ENCODE data around the gene STK38. TPM values are rescaled to one million over a fixed set of nuclear protein-coding genes. Genes with fewer than 3 reads are reported as not detected.

The STK38 gene
- total RNA-seq, 2 donors from 2014 or later = 55.9 to 83.4 TPM

GRCh38 chr6:36525346-36525745, 21.9 kb downstream of the STK38 start:
- intact Hi-C loops (cut with DNase I) = no loop called here
- H3K36me3 ChIP-seq = peaks cover 8% of the 10 kb centered on the region
- no peaks in the 10 kb centered on the region for H3K4me1 ChIP-seq
- H3K9ac ChIP-seq (ENCODE audit: low read depth in 2 of 2, low read length in 2 of 2) = no peak overlapping the region
- TF ChIP-seq CTCF (IDR thresholded peaks at IDR 0.05) = no peak
- H3K4me3 ChIP-seq = no peak overlapping the region
- no peaks in the 10 kb centered on the region for H3K9me3 ChIP-seq
- H3K27ac ChIP-seq = no peak overlapping the region
- no peak for DNase-seq
- no peaks in the 10 kb centered on the region for H3K27me3 ChIP-seq

- Histone ChIP-seq H3K36me3 (peaks cover 8% of the 10 kb centered on the region), H3K27ac (no peak overlapping the region), H3K9ac (ENCODE audit: low read depth in 2 of 2, low read length in 2 of 2) (no peak overlapping the region)
These were observed 22.4 kb downstream of the STK38 start for GRCh38 chr6:36524871-36525270.

GRCh38 chr6:36523936-36524499, 23.3 kb downstream of the STK38 start:
- TF ChIP-seq CTCF (IDR thresholded peaks at IDR 0.05) = no peak
- H3K9ac ChIP-seq (ENCODE audit: low read depth in 2 of 2, low read length in 2 of 2) = no peak overlapping the region
- H3K27me3 ChIP-seq = no peaks in the 10 kb centered on the region
- H3K27ac ChIP-seq = no peak overlapping the region
- H3K4me1 ChIP-seq = no peaks in the 10 kb centered on the region
- peaks cover 8% of the 10 kb centered on the region for H3K36me3 ChIP-seq
- DNase-seq = no peak
- intact Hi-C loops (cut with DNase I) = no loop called here
- H3K4me3 ChIP-seq = no peak overlapping the region
- no peaks in the 10 kb centered on the region for H3K9me3 ChIP-seq

More at GRCh38 chr6:36524871-36525270, 22.4 kb downstream of the STK38 start:
- H3K9me3 ChIP-seq = no peaks in the 10 kb centered on the region
- TF ChIP-seq CTCF (IDR thresholded peaks at IDR 0.05) = no peak
- no peak for DNase-seq
- H3K27me3 ChIP-seq = no peaks in the 10 kb centered on the region
- H3K4me3 ChIP-seq = no peak overlapping the region
- intact Hi-C loops (cut with DNase I) = no loop called here
- no peaks in the 10 kb centered on the region for H3K4me1 ChIP-seq

- Histone ChIP-seq H3K9me3 (no peaks in the 10 kb centered on the region), H3K9ac (ENCODE audit: low read depth in 2 of 2, low read length in 2 of 2) (no peak overlapping the region), H3K4me1 (no peaks in the 10 kb centered on the region), H3K27ac (no peak overlapping the region), H3K4me3 (no peak overlapping the region), H3K36me3 (peaks cover 8% of the 10 kb centered on the region), H3K27me3 (no peaks in the 10 kb centered on the region)
- no peak for TF ChIP-seq CTCF (IDR thresholded peaks at IDR 0.05)
- DNase-seq = no peak
- intact Hi-C loops (cut with DNase I) = no loop called here
These were observed 23.8 kb downstream of the STK38 start for GRCh38 chr6:36523451-36523850.

- no peak overlapping the region for H3K27ac ChIP-seq
- H3K9me3 ChIP-seq = no peaks in the 10 kb centered on the region
- no peak for DNase-seq
- peaks cover 5% of the 10 kb centered on the region for H3K36me3 ChIP-seq
- TF ChIP-seq CTCF (IDR thresholded peaks at IDR 0.05) = no peak
- intact Hi-C loops (cut with DNase I) = no loop called here
- H3K4me1 ChIP-seq = no peaks in the 10 kb centered on the region
- H3K27me3 ChIP-seq = no peaks in the 10 kb centered on the region
- no peak overlapping the region for H3K9ac ChIP-seq (ENCODE audit: low read depth in 2 of 2, low read length in 2 of 2)
- no peak overlapping the region for H3K4me3 ChIP-seq
These were observed 27.9 kb downstream of the STK38 start for GRCh38 chr6:36519352-36519751.

All from colonic mucosa (tissue), 4 donors.